ENCODE data around the gene MORC3. TPM values are rescaled to one million over a fixed set of nuclear protein-coding genes. Genes with fewer than 3 reads are reported as not detected.

Gene MORC3
- total and polyA plus RNA-seq, 9 of the 15 experiments (the other 6 are each of a cell fraction or from before 2014, with no cell fraction given): 12.7 to 53.7 (median 36.0) TPM

- TF ChIP-seq RNF219 (CRISPR knock-in tag; IDR thresholded peaks at IDR 0.05) (no peak), LEF1 (IDR thresholded peaks at IDR 0.05) (peak; percentile 66), ZC3H4 (CRISPR knock-in tag; IDR thresholded peaks at IDR 0.05; ENCODE audit: borderline replicate concordance) (no peak; the same call in 1 of the 2 replicates), CCAR2 (IDR thresholded peaks at IDR 0.05; ENCODE audit: low read depth, low read length) (no peak), EHMT2 (IDR thresholded peaks at IDR 0.05) (no peak), ETV1 (tag; conservative IDR thresholded peaks at IDR 0.05; ENCODE audit: low read depth) (no peak), TEAD2 (tag; IDR thresholded peaks at IDR 0.05) (no peak), RHOXF2B (CRISPR knock-in tag; conservative IDR thresholded peaks at IDR 0.05) (no peak), POLR2G (IDR thresholded peaks at IDR 0.05; ENCODE audit: low read depth, low read length) (peak; percentile 95), ARID2 (IDR thresholded peaks at IDR 0.05) (no peak), BRD9 (IDR thresholded peaks at IDR 0.05; ENCODE audit: low read depth, partially characterized antibody) (no peak), WHSC1 (IDR thresholded peaks at IDR 0.05; ENCODE audit: low read length) (no peak), ZNF696 (CRISPR knock-in tag; conservative IDR thresholded peaks at IDR 0.05) (no peak), JUNB (CRISPR knock-in tag; conservative IDR thresholded peaks at IDR 0.05) (no peak), MCM2 (IDR thresholded peaks at IDR 0.05; ENCODE audit: low read depth) (no peak), VEZF1 (CRISPR knock-in tag; IDR thresholded peaks at IDR 0.05) (peak; percentile 74), SMARCB1 (IDR thresholded peaks at IDR 0.05; ENCODE audit: insufficient read length, low read depth) (peak; percentile 23), TGIF2 (CRISPR knock-in tag; IDR thresholded peaks at IDR 0.05) (peak; percentile 85), SLC30A9 (CRISPR knock-in tag; IDR thresholded peaks at IDR 0.05) (no peak), HSF4 (CRISPR knock-in tag; IDR thresholded peaks at IDR 0.05; ENCODE audit: borderline replicate concordance) (no peak), RBFOX2 (IDR thresholded peaks at IDR 0.05; ENCODE audit: low read depth, low read length) (peak; percentile 97), ZSCAN29 (IDR thresholded peaks at IDR 0.05) (no peak), ZFPM2 (CRISPR knock-in tag; IDR thresholded peaks at IDR 0.05) (no peak), YBX1 (IDR thresholded peaks at IDR 0.05) (no peak), HMGN3 (IDR thresholded peaks at IDR 0.05; ENCODE audit: borderline replicate concordance, extremely low read depth, insufficient read length, low read depth, low read length) (peak; percentile 46), CXXC5 (CRISPR knock-in tag; IDR thresholded peaks at IDR 0.05) (peak; percentile 88), RBM22 (IDR thresholded peaks at IDR 0.05; ENCODE audit: low read depth, low read length, poor library complexity, severe bottlenecking) (peak; percentile 87), ZNF764 (CRISPR knock-in tag; IDR thresholded peaks at IDR 0.05; ENCODE audit: low read depth) (no peak), BHLHE40 (IDR thresholded peaks at IDR 0.05; ENCODE audit: low read length) (no peak)
These were observed 676 bp downstream of the MORC3 start (continued) for GRCh38 chr21:36320421-36321324.
